HCT116 (cell line): Measurements from ENCODE around the gene NFIB. TPM values are rescaled to one million over a fixed set of nuclear protein-coding genes. Genes with fewer than 3 reads are reported as not detected.

Experiments used
- ATAC-seq: fragments of 200-7000 bp; cut with Tn5 transposase; 2 replicates; pipeline ENCODE4 v1.9.1; 2020; ENCODE audit warnings: mild to moderate bottlenecking, moderate library complexity
- BruUV-seq: library from RNA; stranded (reverse); fragments of 400-500 nt; replicated peaks from 2 replicates; lab custom pipeline; 2021; lab: Mats Ljungman, UMichigan
- CTCF ChIA-PET: fragments of 300-600 bp; sonication (Branson Sonifier 250); formaldehyde crosslinking; loops from one replicate; lab custom pipeline; 2021; ENCODE audit warnings: antibody characterized with exemption; lab: Charles Lee
- POLR2A ChIA-PET: fragments of 300-600, 350-600 bp; sonication (Branson Sonifier 250); formaldehyde crosslinking; loops from one replicate; lab custom pipeline; 2021; ENCODE audit warnings: antibody characterized with exemption; lab: Charles Lee
- RAD21 ChIA-PET, 2 experiments: fragments of 300-600 bp; sonication (Branson Sonifier 250); formaldehyde crosslinking; loops; one replicate each; lab custom pipeline; 2023; ENCODE audit warnings: low total read pairs in 2 of 2; ENCODE audit not compliant: uncharacterized antibody in 2 of 2, unreplicated experiment in 2 of 2, low non-redundant PET in 1 of 2; lab: Charles Lee
- DNase-seq: peaks from one replicate; pipeline ENCODE4 v3.0.0-alpha.2; 2010; ENCODE audit warnings: low read depth, low spot score
- H2AFZ ChIP-seq: fragments of 200-600 bp; shearing (Covaris generic), sonication (generic); 2 replicates; pipeline ENCODE4 v1.6.1; 2017; ENCODE audit warnings: low read depth, mixed run types, mixed read lengths, antibody characterized with exemption, low read length; ENCODE audit not compliant: poor library complexity, severe bottlenecking
- H3K27ac ChIP-seq: 2 replicates; pipeline ENCODE4 v1.5.1; 2012; ENCODE audit warnings: low read depth, low read length
- H3K27me3 ChIP-seq: fragments of 200-600 bp; sonication (generic); 2 replicates; pipeline ENCODE4 v1.6.1; 2016; ENCODE audit warnings: mixed run types, low read length, mixed read lengths; ENCODE audit not compliant: insufficient read depth
- H3K36me3 ChIP-seq, 2 experiments: fragments of 200-500 bp in 1 of 2; fragments of 200-600 bp in 1 of 2; sonication (Bioruptor generic) in 1 of 2; sonication (generic) in 1 of 2; 2 replicates each; pipeline versions ENCODE4 v1.5.1 to v1.6.1; 2014 to 2016; ENCODE audit warnings: low read length in 2 of 2, inconsistent platforms in 1 of 2, mixed read lengths in 1 of 2, mixed run types in 1 of 2; ENCODE audit not compliant: insufficient read depth in 2 of 2, control insufficient read depth in 1 of 2
- H3K4me1 ChIP-seq, 2 experiments: fragments of 200-600 bp in 1 of 2; sonication (generic) in 1 of 2; 2 replicates each; pipeline versions ENCODE4 v1.5.1 to v1.6.1; 2012 to 2017; ENCODE audit warnings: low read length in 2 of 2, inconsistent platforms in 1 of 2, mild to moderate bottlenecking in 1 of 2, mixed read lengths in 1 of 2, mixed run types in 1 of 2, moderate library complexity in 1 of 2; ENCODE audit not compliant: insufficient read depth in 2 of 2, control insufficient read depth in 1 of 2
- H3K4me2 ChIP-seq: fragments of 200-600 bp; sonication (generic); 2 replicates; pipeline ENCODE4 v1.6.1; 2017; ENCODE audit warnings: mixed run types, low read length, mixed read lengths
- H3K4me3 ChIP-seq, 2 experiments: fragments of 200-600 bp in 1 of 2; sonication (generic) in 1 of 2; replicated peaks in 1 of 2; 2 replicates each; pipeline ENCODE4 v1.5.1; 2011 to 2016; ENCODE audit warnings: low read length in 2 of 2, control low read depth in 1 of 2, low read depth in 1 of 2, mild to moderate bottlenecking in 1 of 2, mixed read lengths in 1 of 2, mixed run types in 1 of 2
- H3K79me2 ChIP-seq: fragments of 200-600 bp; sonication (generic); 2 replicates; pipeline ENCODE4 v1.6.1; 2017; ENCODE audit warnings: mild to moderate bottlenecking, mixed run types, low read length, moderate library complexity, mixed read lengths; ENCODE audit not compliant: insufficient read depth
- H3K9ac ChIP-seq: fragments of 200-600 bp; sonication (generic); 2 replicates; pipeline ENCODE4 v1.6.1; 2016; ENCODE audit warnings: low read length, mixed read lengths
- H3K9me2 ChIP-seq: fragments of 200-600 bp; sonication (generic), shearing (Covaris generic); 2 replicates; pipeline ENCODE4 v1.6.1; 2017; ENCODE audit warnings: mixed run types, mild to moderate bottlenecking, moderate library complexity; ENCODE audit not compliant: insufficient read depth
- H3K9me3 ChIP-seq, 2 experiments: fragments of 200-500 bp in 1 of 2; fragments of 200-600 bp in 1 of 2; sonication (Bioruptor generic) in 1 of 2; sonication (generic) in 1 of 2; 2 replicates each; pipeline ENCODE4 v1.6.1; 2014 to 2017; ENCODE audit warnings: low read length in 2 of 2, mixed read lengths in 2 of 2, inconsistent platforms in 1 of 2, low read depth in 1 of 2, mild to moderate bottlenecking in 1 of 2, mixed run types in 1 of 2, moderate library complexity in 1 of 2; ENCODE audit not compliant: control insufficient read depth in 1 of 2, insufficient read depth in 1 of 2
- H4K20me1 ChIP-seq: fragments of 200-600 bp; sonication (generic), shearing (Covaris generic); 2 replicates; pipeline ENCODE4 v1.6.1; 2017; ENCODE audit warnings: mixed run types, mild to moderate bottlenecking, moderate library complexity; ENCODE audit not compliant: insufficient read depth
- CBX3 ChIP-seq: IDR thresholded peaks from 2 replicates; pipeline ENCODE4 v1.6.1; 2012; ENCODE audit warnings: low read depth
- CEBPB ChIP-seq: IDR thresholded peaks from 2 replicates; pipeline ENCODE4 v1.6.1; 2012; ENCODE audit warnings: low read depth
- EZH2phosphoT487 ChIP-seq: fragments of 200-600 bp; IDR thresholded peaks from 2 replicates; pipeline ENCODE4 v1.6.1; 2018; ENCODE audit warnings: antibody characterized with exemption, borderline replicate concordance
- JUND ChIP-seq: IDR thresholded peaks from 2 replicates; pipeline ENCODE4 v1.6.1; 2012
- RAD21 ChIP-seq: IDR thresholded peaks from 2 replicates; pipeline ENCODE4 v1.6.1; 2012; ENCODE audit warnings: low read depth, mild to moderate bottlenecking
- SIN3A ChIP-seq: IDR thresholded peaks from 2 replicates; pipeline ENCODE4 v1.6.1; 2012; ENCODE audit warnings: low read depth
- SP1 ChIP-seq: IDR thresholded peaks from 2 replicates; pipeline ENCODE4 v1.6.1; 2012; ENCODE audit warnings: low read depth
- SRF ChIP-seq: IDR thresholded peaks from 2 replicates; pipeline ENCODE4 v1.6.1; 2012; ENCODE audit warnings: low read depth
- YY1 ChIP-seq: IDR thresholded peaks from 2 replicates; pipeline ENCODE4 v1.6.1; 2011; ENCODE audit warnings: low read length, low read depth, moderate library complexity, mild to moderate bottlenecking; ENCODE audit not compliant: insufficient replicate concordance; ENCODE audit errors: extremely low read depth
- ZNF274 ChIP-seq: fragments of 200-500 bp; sonication (Bioruptor generic); IDR thresholded peaks from 2 replicates; pipeline ENCODE4 v1.6.1; 2014; ENCODE audit warnings: mild to moderate bottlenecking, low read depth, low read length, inconsistent platforms
- intact Hi-C: fragments of 100-400 bp; cut with micrococcal nuclease; formaldehyde crosslinking; loops from 2 replicates; pipeline ENCODE4 v1.10.0; 2022
- total RNA-seq: library from RNA; stranded (reverse); gene quantifications from one replicate; pipeline ENCODE4 v1.2.1, GENCODE V29; 2021; ENCODE audit not compliant: unreplicated experiment
- TF ChIP-seq, protein P1 (sequence below): IDR thresholded peaks from 2 replicates; pipeline ENCODE4 v1.6.1; 2012; ENCODE audit warnings: low read depth
- TF ChIP-seq, protein P2 (sequence below): IDR thresholded peaks from 2 replicates; pipeline ENCODE4 v1.6.1; 2011; ENCODE audit warnings: mild to moderate bottlenecking, low read length, moderate library complexity; ENCODE audit not compliant: insufficient replicate concordance; ENCODE audit errors: extremely low read depth
- TF ChIP-seq, protein P3 (sequence below): IDR thresholded peaks from 2 replicates; pipeline ENCODE4 v1.6.1; 2012

The NFIB gene
- total RNA-seq, 1 experiment from 2014 or later, result 6.6 TPM

- Histone ChIP-seq H3K27ac (no peak overlapping the region), H2AFZ (no peak overlapping the region), H3K4me3 (no peak overlapping the region), H3K4me2 (no peak overlapping the region), H3K79me2 (no peaks in the 10 kb centered on the region), H4K20me1 (no peaks in the 10 kb centered on the region), H3K36me3 (no peaks in the 10 kb centered on the region), H3K9me3 (no peaks in the 10 kb centered on the region), H3K27me3 (no peaks in the 10 kb centered on the region), H3K4me1 (no peaks in the 10 kb centered on the region), H3K9ac (no peak overlapping the region), H3K9me2 (no peaks in the 10 kb centered on the region)
- ATAC-seq (no peak), DNase-seq (no peak)
- RAD21 ChIA-PET, result no interaction called here
- no TSS peak for BruUV-seq
- POLR2A ChIA-PET, result no interaction called here
- TF ChIP-seq CEBPB, result no peak
- TF ChIP-seq ZNF274, result no peak
- TF ChIP-seq, protein P1, sequence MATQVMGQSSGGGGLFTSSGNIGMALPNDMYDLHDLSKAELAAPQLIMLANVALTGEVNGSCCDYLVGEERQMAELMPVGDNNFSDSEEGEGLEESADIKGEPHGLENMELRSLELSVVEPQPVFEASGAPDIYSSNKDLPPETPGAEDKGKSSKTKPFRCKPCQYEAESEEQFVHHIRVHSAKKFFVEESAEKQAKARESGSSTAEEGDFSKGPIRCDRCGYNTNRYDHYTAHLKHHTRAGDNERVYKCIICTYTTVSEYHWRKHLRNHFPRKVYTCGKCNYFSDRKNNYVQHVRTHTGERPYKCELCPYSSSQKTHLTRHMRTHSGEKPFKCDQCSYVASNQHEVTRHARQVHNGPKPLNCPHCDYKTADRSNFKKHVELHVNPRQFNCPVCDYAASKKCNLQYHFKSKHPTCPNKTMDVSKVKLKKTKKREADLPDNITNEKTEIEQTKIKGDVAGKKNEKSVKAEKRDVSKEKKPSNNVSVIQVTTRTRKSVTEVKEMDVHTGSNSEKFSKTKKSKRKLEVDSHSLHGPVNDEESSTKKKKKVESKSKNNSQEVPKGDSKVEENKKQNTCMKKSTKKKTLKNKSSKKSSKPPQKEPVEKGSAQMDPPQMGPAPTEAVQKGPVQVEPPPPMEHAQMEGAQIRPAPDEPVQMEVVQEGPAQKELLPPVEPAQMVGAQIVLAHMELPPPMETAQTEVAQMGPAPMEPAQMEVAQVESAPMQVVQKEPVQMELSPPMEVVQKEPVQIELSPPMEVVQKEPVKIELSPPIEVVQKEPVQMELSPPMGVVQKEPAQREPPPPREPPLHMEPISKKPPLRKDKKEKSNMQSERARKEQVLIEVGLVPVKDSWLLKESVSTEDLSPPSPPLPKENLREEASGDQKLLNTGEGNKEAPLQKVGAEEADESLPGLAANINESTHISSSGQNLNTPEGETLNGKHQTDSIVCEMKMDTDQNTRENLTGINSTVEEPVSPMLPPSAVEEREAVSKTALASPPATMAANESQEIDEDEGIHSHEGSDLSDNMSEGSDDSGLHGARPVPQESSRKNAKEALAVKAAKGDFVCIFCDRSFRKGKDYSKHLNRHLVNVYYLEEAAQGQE, result no peak
- no peak for TF ChIP-seq SP1
- no peak for TF ChIP-seq RAD21
- TF ChIP-seq, protein P2, sequence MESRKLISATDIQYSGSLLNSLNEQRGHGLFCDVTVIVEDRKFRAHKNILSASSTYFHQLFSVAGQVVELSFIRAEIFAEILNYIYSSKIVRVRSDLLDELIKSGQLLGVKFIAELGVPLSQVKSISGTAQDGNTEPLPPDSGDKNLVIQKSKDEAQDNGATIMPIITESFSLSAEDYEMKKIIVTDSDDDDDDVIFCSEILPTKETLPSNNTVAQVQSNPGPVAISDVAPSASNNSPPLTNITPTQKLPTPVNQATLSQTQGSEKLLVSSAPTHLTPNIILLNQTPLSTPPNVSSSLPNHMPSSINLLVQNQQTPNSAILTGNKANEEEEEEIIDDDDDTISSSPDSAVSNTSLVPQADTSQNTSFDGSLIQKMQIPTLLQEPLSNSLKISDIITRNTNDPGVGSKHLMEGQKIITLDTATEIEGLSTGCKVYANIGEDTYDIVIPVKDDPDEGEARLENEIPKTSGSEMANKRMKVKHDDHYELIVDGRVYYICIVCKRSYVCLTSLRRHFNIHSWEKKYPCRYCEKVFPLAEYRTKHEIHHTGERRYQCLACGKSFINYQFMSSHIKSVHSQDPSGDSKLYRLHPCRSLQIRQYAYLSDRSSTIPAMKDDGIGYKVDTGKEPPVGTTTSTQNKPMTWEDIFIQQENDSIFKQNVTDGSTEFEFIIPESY, result no peak
- TF ChIP-seq SIN3A, result no peak
- TF ChIP-seq, protein P3, sequence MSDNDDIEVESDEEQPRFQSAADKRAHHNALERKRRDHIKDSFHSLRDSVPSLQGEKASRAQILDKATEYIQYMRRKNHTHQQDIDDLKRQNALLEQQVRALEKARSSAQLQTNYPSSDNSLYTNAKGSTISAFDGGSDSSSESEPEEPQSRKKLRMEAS, result no peak
- TF ChIP-seq YY1, result no peak
- TF ChIP-seq JUND, result no peak
- no peak for TF ChIP-seq EZH2phosphoT487
- TF ChIP-seq CBX3, result no peak
- TF ChIP-seq SRF, result no peak
- CTCF ChIA-PET, result no interaction called here
- intact Hi-C loops, result no loop called here
These were observed 154.3 kb downstream of the NFIB start for GRCh38 chr9:14159440-14160216.
